Testis (tissue), 3 donors: ENCODE results near the gene MAPK8IP1. TPM values are rescaled to one million over a fixed set of nuclear protein-coding genes. Genes with fewer than 3 reads are reported as not detected.

ENCODE experiments used
- DNase-seq: peaks from one replicate; pipeline ENCODE4 v3.0.0-alpha.2; 2019
- H3K27ac ChIP-seq, 2 donors: fragments of 200-600 bp; sonication (generic); one replicate each; pipeline ENCODE4 v1.5.1; 2019
- H3K27me3 ChIP-seq: fragments of 200-600 bp; sonication (generic); one replicate; pipeline ENCODE4 v1.5.1; 2019
- H3K36me3 ChIP-seq: fragments of 200-600 bp; sonication (generic); one replicate; pipeline ENCODE4 v1.5.1; 2017; ENCODE audit warnings: low read depth; ENCODE audit errors: missing control alignments
- H3K4me1 ChIP-seq: fragments of 200-600 bp; sonication (generic); one replicate; pipeline ENCODE4 v1.5.1; 2019
- H3K4me3 ChIP-seq, 2 donors: fragments of 200-600 bp; sonication (generic); one replicate each; pipeline ENCODE4 v1.5.1; 2017 to 2019
- H3K9me3 ChIP-seq: fragments of 200-600 bp; sonication (generic); one replicate; pipeline ENCODE4 v1.5.1; 2017
- CTCF ChIP-seq, 3 experiments: fragments of 450-650 bp in 2 of 3; fragments of 200-600 bp in 1 of 3; sonication (generic) in 1 of 3; IDR thresholded peaks; one replicate each; pipeline ENCODE4 v1.5.1; 2016 to 2019; ENCODE audit warnings: antibody characterized with exemption in 3 of 3, mild to moderate bottlenecking in 2 of 3, moderate library complexity in 1 of 3
- POLR2A ChIP-seq: fragments of 450-650 bp; IDR thresholded peaks from one replicate; pipeline ENCODE4 v1.6.1; 2017; ENCODE audit warnings: antibody characterized with exemption, mild to moderate bottlenecking, moderate library complexity
- WGBS, 2 donors: methylation state at CpG; one replicate each; pipeline ENCODE4 v1.1.5; 2018; 5-methylcytosine and 5-hydroxymethylcytosine counted together
- intact Hi-C: fragments of 100-400 bp; cut with DNase I; formaldehyde crosslinking; loops from one replicate; pipeline ENCODE4 v1.15.1; 2023; ENCODE audit warnings: low total_unique reads
- polyA plus RNA-seq: library from polyadenylated mRNA; stranded (reverse); fragments of 350-450 nt; fragmentation: Illumina TruSeq; extraction: RNeasy Lipid Tissue Mini Kit (QIAGEN cat#74804); gene quantifications from one replicate; pipeline ENCODE4 v1.2.3, GENCODE V29; 2014; ENCODE audit warnings: low read depth, low replicate concordance; ENCODE audit not compliant: insufficient read depth
- total RNA-seq, 2 donors: library from RNA; depleted of rRNA; stranded (reverse); fragments of >200 nt; gene quantifications; one replicate each; pipeline ENCODE4 v1.2.3, GENCODE V29; 2016

Gene MAPK8IP1
- total and polyA plus RNA-seq, 3 donors from 2014 or later = 54.5 to 62.9 (median 57.5) TPM

- WGBS, 2 donors = 97 to 100% methylated on average over 5 to 12 of the region's 12 CpGs
- DNase-seq = no peak
- Histone ChIP-seq H3K9me3 (no peaks in the 10 kb centered on the region), H3K4me1 (peaks cover 8% of the 10 kb centered on the region), H3K4me3 (no peak overlapping the region), H3K36me3 (no peaks in the 10 kb centered on the region), H3K27ac (no peak overlapping the region), H3K27me3 (no peaks in the 10 kb centered on the region)
- TF ChIP-seq CTCF (IDR thresholded peaks at IDR 0.05) (no peak), POLR2A (no peak)
- intact Hi-C loops = no loop called here
Observed at GRCh38 chr11:45926536-45927331, 41.3 kb downstream of the MAPK8IP1 start.

DNA sequence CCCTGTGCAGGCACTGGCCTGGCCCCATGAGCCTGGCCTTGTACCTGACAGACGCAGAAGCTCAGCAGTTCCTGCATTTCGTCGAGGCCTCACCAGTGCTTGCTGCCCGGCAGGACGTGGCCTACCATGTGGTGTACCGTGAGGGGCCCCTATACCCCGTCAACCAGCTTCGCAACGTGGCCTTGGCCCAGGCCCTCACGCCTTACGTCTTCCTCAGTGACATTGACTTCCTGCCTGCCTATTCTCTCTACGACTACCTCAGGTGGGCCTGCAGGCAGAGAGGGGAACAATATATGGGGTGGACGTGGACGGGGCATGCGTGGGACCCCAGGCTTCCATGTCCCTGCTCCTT lies 41.9 kb downstream of the MAPK8IP1 start:
- peaks cover 2% of the 10 kb centered on the region for H3K4me1 ChIP-seq
- H3K36me3 ChIP-seq = no peaks in the 10 kb centered on the region
- TF ChIP-seq POLR2A = no peak
- H3K4me3 ChIP-seq = no peak overlapping the region
- H3K27me3 ChIP-seq = no peaks in the 10 kb centered on the region
- H3K9me3 ChIP-seq = no peaks in the 10 kb centered on the region
- intact Hi-C loops = no loop called here
- 73 to 74% methylated on average over 13 to 15 of the region's 15 CpGs for WGBS, 2 donors
- H3K27ac ChIP-seq = no peak overlapping the region
- no peak for DNase-seq

GRCh38 chr11:45927684-45928413 lies 42.4 kb downstream of the MAPK8IP1 start:
- WGBS, 2 donors = 92 to 95% methylated on average over 22 to 27 of the region's 27 CpGs
- Histone ChIP-seq H3K4me3 (no peak overlapping the region), H3K27me3 (no peaks in the 10 kb centered on the region), H3K27ac (no peak overlapping the region), H3K4me1 (no peaks in the 10 kb centered on the region), H3K9me3 (no peaks in the 10 kb centered on the region), H3K36me3 (no peaks in the 10 kb centered on the region)
- TF ChIP-seq CTCF (IDR thresholded peaks at IDR 0.05) (no peak), POLR2A (no peak)
- no peak for DNase-seq
- intact Hi-C loops = no loop called here

DNA sequence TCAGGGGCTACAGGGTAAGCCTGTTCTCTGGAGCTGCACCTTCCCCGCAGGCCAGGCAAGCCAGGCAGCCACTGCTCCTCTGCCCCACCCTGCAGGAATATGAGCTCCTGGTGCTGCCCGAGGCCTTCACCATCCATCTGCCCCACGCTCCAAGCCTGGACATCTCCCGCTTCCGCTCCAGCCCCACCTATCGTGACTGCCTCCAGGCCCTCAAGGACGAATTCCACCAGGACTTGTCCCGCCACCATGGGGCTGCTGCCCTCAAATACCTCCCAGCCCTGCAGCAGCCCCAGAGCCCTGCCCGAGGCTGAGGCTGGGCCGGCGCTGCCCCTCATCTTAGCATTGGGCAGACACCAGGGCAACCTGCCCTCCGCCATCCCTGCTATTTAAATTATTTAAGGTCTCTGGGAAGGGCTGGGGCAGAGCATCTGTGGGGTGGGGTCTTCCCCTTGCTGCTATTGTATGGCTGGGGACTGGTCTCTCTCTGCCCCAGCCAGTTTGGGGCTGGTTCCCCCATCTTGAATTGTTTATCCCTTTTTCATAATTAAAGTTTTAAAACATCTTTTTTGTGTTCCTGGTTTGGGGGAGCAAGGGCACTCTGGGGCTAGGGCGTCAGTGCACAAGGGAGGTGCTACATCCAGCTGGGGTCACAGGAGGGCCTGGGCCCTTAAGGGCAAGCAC lies 43.2 kb downstream of the MAPK8IP1 start:
- no peak for DNase-seq
- WGBS, 2 donors = 68 to 69% methylated on average over 13 of the region's 13 CpGs
- TF ChIP-seq CTCF (IDR thresholded peaks at IDR 0.05) (no peak), POLR2A (no peak)
- intact Hi-C loops = no loop called here
- Histone ChIP-seq H3K27ac (no peak overlapping the region), H3K4me3 (no peak overlapping the region), H3K27me3 (no peaks in the 10 kb centered on the region), H3K4me1 (no peaks in the 10 kb centered on the region), H3K36me3 (no peaks in the 10 kb centered on the region), H3K9me3 (no peaks in the 10 kb centered on the region)

DNA sequence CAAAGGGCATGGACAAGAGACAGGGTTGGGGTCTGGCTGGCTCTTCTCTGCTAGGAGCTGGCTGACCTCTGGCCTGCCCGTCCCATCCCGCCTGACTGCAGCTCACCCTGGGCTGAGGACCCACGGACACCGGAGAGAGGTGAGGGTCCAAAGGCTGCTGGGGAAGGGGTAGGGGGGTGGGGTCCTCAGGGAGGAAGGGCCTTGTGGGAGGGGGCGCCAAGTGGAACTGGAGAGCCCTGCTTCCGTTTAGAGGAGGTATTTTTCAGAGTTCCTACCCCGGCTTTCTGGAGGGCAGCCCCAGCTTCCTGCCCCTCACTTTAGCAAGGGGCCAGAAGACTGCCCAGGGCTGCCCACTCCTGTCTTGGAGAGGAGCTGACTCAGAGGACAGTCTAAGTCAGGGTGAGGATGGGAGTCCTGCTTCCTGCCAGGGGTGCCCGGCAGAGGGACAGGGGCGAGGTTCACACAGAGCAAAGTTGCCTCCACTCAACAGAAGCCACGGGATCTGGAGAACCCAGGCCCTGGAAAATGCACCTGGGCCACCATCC lies 44.1 kb downstream of the MAPK8IP1 start:
- Histone ChIP-seq H3K4me3 (no peak overlapping the region), H3K27ac (no peak overlapping the region), H3K36me3 (no peaks in the 10 kb centered on the region), H3K27me3 (no peaks in the 10 kb centered on the region), H3K9me3 (no peaks in the 10 kb centered on the region), H3K4me1 (no peaks in the 10 kb centered on the region)
- DNase-seq = no peak
- intact Hi-C loops = no loop called here
- no peak for TF ChIP-seq POLR2A
- no peak for TF ChIP-seq CTCF (IDR thresholded peaks at IDR 0.05)
- WGBS, 2 donors = 81 to 90% methylated on average over 10 of the region's 10 CpGs
